HUES64 (cell line): ENCODE data around the gene ZSCAN5B.
"Not testable (repeated sequence)": the region's sequence is repeated elsewhere in the genome, so short reads cannot be mapped to it uniquely, and the experiment has no call there.

Experiments
- H3K27ac ChIP-seq: 2 replicates; pipeline ENCODE4 v1.7.0; 2013; ENCODE audit warnings: low read depth, low read length, inconsistent platforms
- H3K27me3 ChIP-seq: 2 replicates; pipeline ENCODE4 v1.6.1; 2013; ENCODE audit warnings: mild to moderate bottlenecking, low read length; ENCODE audit not compliant: insufficient read depth
- H3K36me3 ChIP-seq: 2 replicates; pipeline ENCODE4 v1.6.1; 2013; ENCODE audit warnings: mild to moderate bottlenecking, low read length; ENCODE audit not compliant: insufficient read depth
- H3K4me1 ChIP-seq: 2 replicates; pipeline ENCODE4 v1.6.1; 2013; ENCODE audit warnings: mild to moderate bottlenecking, low read length, moderate library complexity; ENCODE audit not compliant: insufficient read depth
- H3K4me3 ChIP-seq: 2 replicates; pipeline ENCODE4 v1.5.1; 2013; ENCODE audit warnings: mild to moderate bottlenecking, low read length, moderate library complexity
- H3K9ac ChIP-seq: 2 replicates; pipeline ENCODE4 v1.6.1; 2013; ENCODE audit warnings: mild to moderate bottlenecking, low read depth, low read length
- H3K9me3 ChIP-seq: 2 replicates; pipeline ENCODE4 v1.6.1; 2013; ENCODE audit warnings: low read depth, low read length; ENCODE audit not compliant: insufficient read depth
- WGBS: fragments of 150-250, 120-280 bp; methylation state at CpG from one replicate; pipeline ENCODE4 v1.1.7; 2013; ENCODE audit warnings: missing lambda C conversion rate; 5-methylcytosine and 5-hydroxymethylcytosine counted together

Gene ZSCAN5B

DNA sequence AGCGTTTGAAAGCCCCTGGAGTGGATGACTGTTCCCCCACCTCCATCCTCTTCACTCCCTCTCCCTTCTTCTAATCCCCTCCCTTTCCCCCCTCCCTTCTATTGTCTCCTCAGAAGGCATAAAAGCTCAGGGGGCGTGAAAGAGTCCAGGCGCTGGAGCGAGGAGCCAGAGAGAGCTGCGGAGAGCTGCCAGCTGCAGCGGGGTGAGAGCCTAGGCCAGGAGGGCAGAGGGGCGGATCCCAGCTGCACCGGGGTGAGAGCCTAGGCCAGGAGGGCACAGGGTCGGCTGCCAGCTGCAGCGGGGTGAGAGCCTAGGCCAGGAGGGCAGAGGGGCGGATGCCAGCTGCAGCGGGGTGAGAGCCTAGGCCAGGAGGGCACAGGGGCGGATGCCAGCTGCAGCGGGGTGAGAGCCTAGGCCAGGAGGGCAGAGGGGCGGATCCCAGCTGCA lies 21.7 kb downstream of the ZSCAN5B start, which contains the start of gene GALP:
Gene GALP, plus strand, starts transcription at position 148 of the 447 bp plus-strand sequence. CDS start 1,101 bp downstream, outside the sequence.
- 52% methylated on average over 15 of the region's 15 CpGs for WGBS
- H3K27me3 ChIP-seq = not testable (repeated sequence)

DNA sequence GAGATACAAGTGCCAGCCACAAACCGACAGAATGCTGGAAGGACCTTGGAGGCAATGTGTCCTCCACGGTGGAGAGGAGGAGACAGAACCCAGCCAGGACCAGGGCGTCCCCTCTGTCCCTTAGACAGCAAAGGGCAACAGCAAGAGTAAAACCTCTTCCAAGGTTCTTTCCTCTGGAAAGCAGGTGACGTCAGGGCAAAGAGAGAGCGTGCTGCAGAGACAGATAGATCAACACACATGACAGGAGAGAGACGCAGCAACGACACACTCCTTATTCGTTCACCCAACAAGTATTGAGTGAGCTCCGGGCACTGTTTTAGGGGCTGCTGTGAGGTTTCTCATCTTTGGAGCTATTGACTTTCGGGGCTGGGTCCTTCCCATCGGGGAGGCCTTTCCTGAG lies 23.0 kb downstream of the ZSCAN5B start:
- 0 out of 2 replicates have a peak, but pooled peaks cover 3% of the 10 kb centered on the region for H3K27me3 ChIP-seq
- no peaks in the 10 kb centered on the region for H3K9me3 ChIP-seq
- H3K9ac ChIP-seq = no peak overlapping the region
- H3K4me3 ChIP-seq = no peak overlapping the region
- no peaks in the 10 kb centered on the region for H3K36me3 ChIP-seq
- H3K27ac ChIP-seq = no peak overlapping the region
- WGBS = 60% methylated on average over 11 of the region's 11 CpGs
- H3K4me1 ChIP-seq = peaks cover 5% of the 10 kb centered on the region; the same call in 1 of the 2 replicates

More for the DNA sequence above, 21.7 kb downstream of the ZSCAN5B start, which contains the start of gene GALP:
- H3K36me3 ChIP-seq, H3K4me3 ChIP-seq, H3K27ac ChIP-seq, H3K4me1 ChIP-seq, H3K9me3 ChIP-seq, H3K9ac ChIP-seq: not testable (repeated sequence)

DNA sequence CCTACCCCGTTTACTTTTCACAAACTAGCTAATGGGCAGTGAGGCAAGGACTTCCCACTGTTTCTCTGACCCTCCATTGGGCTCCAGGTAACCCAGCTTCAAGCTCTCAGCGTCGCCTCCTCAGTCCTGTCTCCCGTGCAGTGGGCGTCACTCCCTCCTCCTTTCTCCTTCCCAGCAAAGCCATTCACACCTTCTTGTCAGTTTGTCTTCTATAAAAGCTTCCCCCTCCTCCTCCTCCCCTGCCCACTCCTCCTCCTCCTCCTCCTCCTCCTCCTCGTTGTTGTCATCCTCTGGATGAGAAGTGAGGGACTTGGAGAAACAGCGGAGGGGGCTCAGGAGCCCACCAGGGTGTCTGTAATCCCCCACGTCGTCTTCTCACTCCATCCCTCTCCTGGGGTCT lies 23.5 kb downstream of the ZSCAN5B start:
- no peaks in the 10 kb centered on the region for H3K9me3 ChIP-seq
- 0 out of 2 replicates have a peak, but pooled peaks cover 3% of the 10 kb centered on the region for H3K27me3 ChIP-seq
- peaks cover 5% of the 10 kb centered on the region; the same call in 1 of the 2 replicates for H3K4me1 ChIP-seq
- H3K27ac ChIP-seq = no peak overlapping the region
- no peak overlapping the region for H3K9ac ChIP-seq
- H3K4me3 ChIP-seq = no peak overlapping the region
- H3K36me3 ChIP-seq = no peaks in the 10 kb centered on the region
- 23% methylated on average over 5 of the region's 9 CpGs for WGBS

DNA sequence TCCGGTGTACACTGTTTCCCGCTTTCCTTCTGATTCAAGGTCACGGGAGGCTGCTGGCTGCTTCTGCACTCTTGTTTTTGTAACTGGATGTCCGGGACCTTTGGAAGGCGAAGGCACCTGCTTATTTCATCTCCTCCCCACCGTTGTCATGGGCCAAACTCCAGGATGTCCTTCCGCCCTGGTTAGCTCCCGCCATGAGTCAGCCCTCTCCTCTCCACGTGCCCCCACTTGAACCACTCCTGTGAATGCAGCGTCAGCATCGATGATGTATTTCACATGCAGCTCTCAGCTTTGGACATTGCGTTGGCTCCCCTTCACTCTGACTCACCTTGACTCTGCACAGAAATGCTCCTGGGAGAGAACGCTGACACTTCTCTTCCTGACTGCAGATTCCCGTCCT lies 27.3 kb downstream of the ZSCAN5B start:
- no peak overlapping the region for H3K9ac ChIP-seq
- no peak overlapping the region for H3K27ac ChIP-seq
- H3K4me3 ChIP-seq = no peak overlapping the region
- no peaks in the 10 kb centered on the region for H3K27me3 ChIP-seq
- H3K4me1 ChIP-seq = no peaks in the 10 kb centered on the region
- H3K36me3 ChIP-seq = no peaks in the 10 kb centered on the region
- WGBS = 83% methylated on average over 14 of the region's 14 CpGs
- H3K9me3 ChIP-seq = no peaks in the 10 kb centered on the region

DNA sequence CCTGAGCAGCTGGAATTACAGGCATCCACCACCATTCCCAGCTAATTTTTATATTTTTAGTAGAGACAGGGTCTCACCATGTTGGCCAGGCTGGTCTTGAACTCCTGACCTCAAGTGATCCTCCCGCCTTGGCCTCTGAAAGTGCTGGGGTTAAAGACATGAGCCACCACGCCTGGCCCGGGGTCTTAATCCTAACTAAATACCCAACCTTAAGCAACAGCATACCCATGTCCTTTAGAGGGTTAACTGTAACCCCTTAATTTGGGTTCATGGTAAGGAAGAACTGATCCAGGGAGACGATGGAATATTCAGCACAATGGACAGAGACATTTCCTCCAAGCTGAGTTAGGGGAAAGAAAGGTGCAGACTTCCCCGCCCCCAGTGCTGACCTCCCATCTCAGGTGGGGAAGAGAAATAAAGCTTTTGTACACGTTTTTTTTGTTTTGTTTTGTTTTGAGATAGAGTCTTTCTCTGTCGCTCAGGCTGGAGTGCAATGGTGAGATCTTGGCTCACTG lies 30.5 kb downstream of the ZSCAN5B start:
- H3K27me3 ChIP-seq = no peaks in the 10 kb centered on the region
- H3K36me3 ChIP-seq = no peaks in the 10 kb centered on the region
- no peaks in the 10 kb centered on the region for H3K4me1 ChIP-seq
- 51% methylated on average over 7 of the region's 7 CpGs for WGBS
- H3K4me3 ChIP-seq = no peak overlapping the region
- no peak overlapping the region for H3K9ac ChIP-seq
- H3K9me3 ChIP-seq = no peaks in the 10 kb centered on the region
- no peak overlapping the region for H3K27ac ChIP-seq

DNA sequence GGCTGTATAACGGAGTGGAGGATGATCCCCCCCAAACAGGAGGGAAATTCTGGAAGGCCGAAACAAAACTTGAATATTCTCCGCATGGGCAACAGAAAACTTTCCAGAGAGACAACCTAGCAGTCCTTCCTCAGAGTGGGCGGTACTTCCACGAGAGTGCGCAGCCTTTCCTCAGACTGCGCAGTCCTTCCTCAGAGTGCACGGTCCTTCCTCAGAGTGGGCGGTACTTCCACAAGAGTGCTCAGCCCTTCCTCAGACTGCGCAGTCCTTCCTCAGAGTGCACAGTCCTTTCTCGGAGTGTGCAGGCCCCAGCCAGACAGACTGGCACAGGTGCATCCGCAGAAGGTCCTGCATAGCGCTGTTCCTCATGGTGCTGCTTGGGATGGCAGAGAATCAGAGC lies 34.5 kb downstream of the ZSCAN5B start:
- Histone ChIP-seq H3K4me3 (no peak overlapping the region), H3K36me3 (peaks cover 18% of the 10 kb centered on the region), H3K27me3 (no peaks in the 10 kb centered on the region), H3K27ac (no peak overlapping the region), H3K9ac (no peak overlapping the region), H3K9me3 (no peaks in the 10 kb centered on the region), H3K4me1 (no peaks in the 10 kb centered on the region)
- WGBS = 93% methylated on average over 13 of the region's 13 CpGs

DNA sequence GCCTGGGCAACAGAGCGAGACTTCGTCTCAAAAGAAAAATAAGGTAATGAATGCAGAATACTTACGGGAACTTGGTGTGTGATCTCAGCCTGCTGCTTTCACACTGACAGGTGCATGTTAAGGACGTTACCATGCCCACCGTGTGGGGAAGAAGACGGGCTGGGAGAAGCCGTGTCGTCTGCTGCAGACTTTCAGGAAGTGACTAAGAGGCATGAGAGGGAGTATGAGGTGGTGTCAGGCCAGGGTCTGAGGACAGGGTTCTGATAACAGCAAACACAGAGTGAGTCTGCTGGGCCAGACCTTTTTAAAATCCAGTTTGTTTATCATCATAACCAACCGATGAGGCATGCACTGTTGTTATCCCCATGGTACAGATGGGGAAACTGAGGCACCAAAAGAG lies 35.3 kb downstream of the ZSCAN5B start:
- Histone ChIP-seq H3K9ac (no peak overlapping the region), H3K4me1 (no peaks in the 10 kb centered on the region), H3K27ac (no peak overlapping the region), H3K4me3 (no peak overlapping the region), H3K36me3 (peaks cover 20% of the 10 kb centered on the region), H3K9me3 (no peaks in the 10 kb centered on the region), H3K27me3 (no peaks in the 10 kb centered on the region)
- 88% methylated on average over 9 of the region's 9 CpGs for WGBS

DNA sequence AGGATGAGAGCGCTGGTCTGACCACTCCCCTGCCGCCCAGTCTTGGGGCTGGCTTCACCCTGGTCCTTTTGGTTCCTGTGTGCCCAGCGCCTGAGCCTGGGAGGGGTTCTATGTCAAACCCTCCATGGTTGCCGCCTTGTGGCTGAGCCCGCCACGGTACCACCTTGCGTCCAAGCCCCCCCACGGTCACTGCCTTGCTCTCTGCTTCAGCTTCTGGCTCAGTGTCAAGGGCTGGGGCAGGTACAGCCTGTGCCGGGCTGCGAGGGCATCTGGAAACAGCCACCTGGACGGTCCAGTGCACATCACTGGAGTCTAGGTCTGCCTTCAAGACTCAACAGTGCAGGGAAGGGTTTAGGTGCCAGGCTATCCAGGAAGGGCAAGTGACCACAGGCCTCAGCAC lies 36.0 kb downstream of the ZSCAN5B start:
- H3K27me3 ChIP-seq = no peaks in the 10 kb centered on the region
- peaks cover 25% of the 10 kb centered on the region for H3K36me3 ChIP-seq
- no peaks in the 10 kb centered on the region for H3K4me1 ChIP-seq
- H3K4me3 ChIP-seq = no peak overlapping the region
- 94% methylated on average over 11 of the region's 11 CpGs for WGBS
- H3K9me3 ChIP-seq = no peaks in the 10 kb centered on the region
- H3K9ac ChIP-seq = no peak overlapping the region
- no peak overlapping the region for H3K27ac ChIP-seq

DNA sequence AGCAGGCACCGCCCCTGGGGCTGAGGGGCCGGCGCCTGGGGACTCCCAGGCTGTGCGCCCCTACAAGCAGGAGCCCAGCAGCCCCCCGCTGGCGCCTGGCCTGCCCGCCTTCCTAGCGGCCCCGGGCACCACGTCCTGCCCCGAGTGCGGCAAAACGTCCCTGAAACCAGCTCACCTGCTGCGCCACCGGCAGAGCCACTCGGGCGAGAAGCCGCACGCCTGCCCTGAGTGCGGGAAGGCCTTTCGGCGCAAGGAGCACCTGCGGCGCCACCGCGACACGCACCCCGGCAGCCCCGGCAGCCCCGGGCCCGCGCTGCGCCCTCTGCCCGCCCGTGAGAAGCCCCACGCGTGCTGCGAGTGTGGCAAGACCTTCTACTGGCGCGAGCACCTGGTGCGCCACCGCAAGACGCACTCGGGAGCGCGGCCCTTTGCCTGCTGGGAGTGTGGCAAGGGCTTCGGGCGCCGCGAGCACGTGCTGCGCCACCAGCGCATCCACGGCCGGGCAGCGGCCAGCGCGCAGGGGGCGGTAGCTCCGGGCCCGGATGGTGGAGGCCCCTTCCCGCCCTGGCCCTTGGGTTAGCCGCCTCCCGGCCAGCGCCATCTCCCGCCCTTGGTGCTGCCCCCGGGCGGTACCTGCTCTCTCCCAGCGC lies 37.8 kb downstream of the ZSCAN5B start:
- no peak overlapping the region for H3K27ac ChIP-seq
- no peaks in the 10 kb centered on the region for H3K27me3 ChIP-seq
- no peak overlapping the region for H3K4me3 ChIP-seq
- no peak overlapping the region for H3K9ac ChIP-seq
- no peaks in the 10 kb centered on the region for H3K9me3 ChIP-seq
- H3K36me3 ChIP-seq = peaks cover 42% of the 10 kb centered on the region
- H3K4me1 ChIP-seq = peaks cover 3% of the 10 kb centered on the region; the same call in 1 of the 2 replicates
- 96% methylated on average over 69 of the region's 69 CpGs for WGBS

DNA sequence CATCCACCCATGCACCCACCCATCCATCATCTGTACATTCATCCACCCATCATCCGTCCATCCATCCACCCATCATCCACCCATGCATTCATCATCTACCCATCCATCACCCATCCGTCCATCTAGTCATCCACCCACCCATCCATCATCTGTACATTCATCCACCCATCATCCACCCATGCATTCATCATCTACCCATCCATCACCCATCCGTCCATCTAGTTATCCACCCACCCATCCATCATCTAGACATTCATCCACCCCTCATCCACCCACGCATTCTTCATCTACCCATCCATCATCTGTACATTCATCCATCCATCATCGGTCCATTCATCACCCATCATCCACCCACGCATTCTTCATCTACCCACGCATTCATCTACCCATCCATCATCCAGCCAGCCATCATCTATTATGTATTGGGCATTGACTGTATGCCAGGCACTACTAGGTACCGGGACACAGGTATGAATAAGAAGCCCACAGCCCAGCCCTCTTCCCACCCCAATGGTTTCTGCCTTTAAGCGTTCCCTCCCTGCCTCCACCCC lies 38.5 kb downstream of the ZSCAN5B start:
- no peak overlapping the region for H3K4me3 ChIP-seq
- H3K9me3 ChIP-seq = no peaks in the 10 kb centered on the region
- no peaks in the 10 kb centered on the region for H3K27me3 ChIP-seq
- H3K4me1 ChIP-seq = peaks cover 3% of the 10 kb centered on the region; the same call in 1 of the 2 replicates
- no peak overlapping the region for H3K27ac ChIP-seq
- H3K9ac ChIP-seq = no peak overlapping the region
- 93% methylated on average over 9 of the region's 9 CpGs for WGBS
- peaks cover 46% of the 10 kb centered on the region for H3K36me3 ChIP-seq

DNA sequence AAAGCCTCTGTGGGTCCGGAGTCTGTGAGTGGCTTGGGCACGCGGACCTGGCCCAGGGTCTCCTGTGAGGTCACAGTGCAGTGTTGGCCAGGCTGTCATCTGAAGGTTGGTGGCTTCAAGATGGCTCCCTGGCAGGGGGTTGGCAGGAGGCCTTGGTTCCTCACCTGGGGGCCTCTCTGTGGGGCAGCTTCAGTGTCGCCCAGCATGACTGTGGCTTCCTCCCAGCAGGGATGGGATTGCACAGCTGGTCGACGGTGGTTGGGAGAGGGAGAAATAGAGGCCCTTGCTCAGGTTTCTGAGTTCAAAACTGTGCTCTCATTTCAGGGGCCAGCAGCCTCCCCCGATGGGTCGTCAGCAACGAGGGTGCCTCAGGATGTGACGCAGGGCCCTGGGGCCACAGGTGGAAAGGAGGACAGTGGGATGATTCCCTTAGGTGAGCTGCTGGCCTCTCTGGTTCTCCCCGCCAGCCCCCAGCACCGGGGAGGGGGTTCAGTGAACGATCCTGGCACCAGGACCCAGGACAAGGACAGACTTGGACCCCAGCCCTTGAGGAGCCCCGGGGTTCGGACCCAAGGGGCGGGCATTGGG lies 39.3 kb downstream of the ZSCAN5B start:
- Histone ChIP-seq H3K27me3 (no peaks in the 10 kb centered on the region), H3K27ac (no peak overlapping the region), H3K9ac (no peak overlapping the region), H3K4me1 (peaks cover 10% of the 10 kb centered on the region), H3K9me3 (no peaks in the 10 kb centered on the region), H3K36me3 (peaks cover 46% of the 10 kb centered on the region), H3K4me3 (no peak overlapping the region)
- 95% methylated on average over 16 of the region's 16 CpGs for WGBS
